LNCaP clone FGC (cell line): ENCODE results near the gene MAP4K4.

Experiments
- DNase-seq: peaks from one replicate; pipeline ENCODE4 v3.0.0-alpha.2; 2011; ENCODE audit warnings: low read depth
- H3K4me3 ChIP-seq: 2 replicates; pipeline ENCODE4 v1.5.1; 2011; ENCODE audit warnings: mild to moderate bottlenecking, low read depth, low read length, control low read depth
- TF ChIP-seq, protein P1 (sequence below): IDR thresholded peaks from 2 replicates; pipeline ENCODE4 v1.5.1; 2012; ENCODE audit warnings: mild to moderate bottlenecking; ENCODE audit not compliant: control insufficient read depth, insufficient read depth; ENCODE audit errors: extremely low read depth

Gene MAP4K4

DNA sequence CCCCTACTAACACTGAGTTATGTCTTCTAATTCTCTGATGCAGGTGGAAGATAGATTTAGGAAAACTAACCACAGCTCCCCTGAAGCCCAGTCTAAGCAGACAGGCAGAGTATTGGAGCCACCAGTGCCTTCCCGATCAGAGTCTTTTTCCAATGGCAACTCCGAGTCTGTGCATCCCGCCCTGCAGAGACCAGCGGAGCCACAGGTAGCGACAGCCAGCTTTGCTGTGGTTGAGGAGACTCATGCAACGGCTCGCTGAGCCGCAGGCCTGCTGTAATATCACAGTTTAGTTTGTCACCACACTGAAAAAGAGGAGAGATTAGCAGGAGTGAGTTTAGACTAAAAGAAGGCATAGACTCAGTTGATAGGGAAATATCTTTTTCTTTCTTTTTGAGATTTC, 163.3 kb downstream of the MAP4K4 start:
- no peak for DNase-seq
- H3K4me3 ChIP-seq, result no peak overlapping the region
- TF ChIP-seq, protein P1, sequence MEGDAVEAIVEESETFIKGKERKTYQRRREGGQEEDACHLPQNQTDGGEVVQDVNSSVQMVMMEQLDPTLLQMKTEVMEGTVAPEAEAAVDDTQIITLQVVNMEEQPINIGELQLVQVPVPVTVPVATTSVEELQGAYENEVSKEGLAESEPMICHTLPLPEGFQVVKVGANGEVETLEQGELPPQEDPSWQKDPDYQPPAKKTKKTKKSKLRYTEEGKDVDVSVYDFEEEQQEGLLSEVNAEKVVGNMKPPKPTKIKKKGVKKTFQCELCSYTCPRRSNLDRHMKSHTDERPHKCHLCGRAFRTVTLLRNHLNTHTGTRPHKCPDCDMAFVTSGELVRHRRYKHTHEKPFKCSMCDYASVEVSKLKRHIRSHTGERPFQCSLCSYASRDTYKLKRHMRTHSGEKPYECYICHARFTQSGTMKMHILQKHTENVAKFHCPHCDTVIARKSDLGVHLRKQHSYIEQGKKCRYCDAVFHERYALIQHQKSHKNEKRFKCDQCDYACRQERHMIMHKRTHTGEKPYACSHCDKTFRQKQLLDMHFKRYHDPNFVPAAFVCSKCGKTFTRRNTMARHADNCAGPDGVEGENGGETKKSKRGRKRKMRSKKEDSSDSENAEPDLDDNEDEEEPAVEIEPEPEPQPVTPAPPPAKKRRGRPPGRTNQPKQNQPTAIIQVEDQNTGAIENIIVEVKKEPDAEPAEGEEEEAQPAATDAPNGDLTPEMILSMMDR, result no peak

DNA sequence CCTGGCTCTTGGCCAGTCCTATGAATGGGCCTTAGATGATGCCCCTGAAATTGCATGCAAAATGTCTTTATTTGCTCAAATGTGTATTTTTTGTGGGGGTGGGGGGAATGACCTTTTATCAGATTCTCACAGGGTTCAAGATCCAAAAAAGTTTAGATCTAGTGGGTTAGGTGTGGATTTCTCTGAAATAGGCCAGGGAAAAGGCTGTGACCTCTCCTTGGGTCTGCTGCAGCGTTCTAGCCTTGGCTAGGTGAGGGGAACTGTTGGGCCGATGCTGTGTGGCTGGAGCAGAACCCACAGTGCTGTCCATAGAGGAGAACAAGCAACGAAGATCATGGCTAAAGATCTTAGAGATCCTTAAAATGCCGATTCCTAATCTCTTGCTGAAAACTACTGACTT, 163.9 kb downstream of the MAP4K4 start:
- no peak for DNase-seq
- no peak overlapping the region for H3K4me3 ChIP-seq
- TF ChIP-seq, protein P1, result no peak

GRCh38 chr2:101863534-101863933, 166.0 kb downstream of the MAP4K4 start:
- no peak for DNase-seq

GRCh38 chr2:101864426-101864825, 166.9 kb downstream of the MAP4K4 start:
- DNase-seq, result no peak
- TF ChIP-seq, protein P1, result no peak
- H3K4me3 ChIP-seq, result no peak overlapping the region

More at GRCh38 chr2:101863534-101863933, 166.0 kb downstream of the MAP4K4 start:
- no peak overlapping the region for H3K4me3 ChIP-seq
- TF ChIP-seq, protein P1, result no peak

DNA sequence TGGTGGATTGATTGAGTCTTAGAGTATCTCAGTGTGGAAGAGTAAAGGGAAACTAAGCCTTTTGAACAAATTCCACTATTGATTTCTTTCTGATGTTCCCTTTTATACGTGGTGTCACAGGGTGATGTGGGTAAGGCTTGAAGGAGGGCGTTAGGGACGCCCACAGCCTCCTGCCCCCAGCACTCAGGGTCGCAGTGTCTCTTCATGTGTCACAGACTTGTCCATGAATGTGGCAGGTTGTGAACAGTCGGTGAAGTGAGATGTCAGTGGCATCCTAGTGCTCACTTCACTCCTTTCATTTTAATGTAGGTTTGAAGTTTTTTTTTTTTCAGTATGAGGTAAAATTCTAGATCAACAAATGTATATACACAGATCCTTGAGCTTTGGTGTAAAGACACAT, 171.0 kb downstream of the MAP4K4 start:
- no peak overlapping the region for H3K4me3 ChIP-seq
- no peak for DNase-seq
- TF ChIP-seq, protein P1, result no peak

DNA sequence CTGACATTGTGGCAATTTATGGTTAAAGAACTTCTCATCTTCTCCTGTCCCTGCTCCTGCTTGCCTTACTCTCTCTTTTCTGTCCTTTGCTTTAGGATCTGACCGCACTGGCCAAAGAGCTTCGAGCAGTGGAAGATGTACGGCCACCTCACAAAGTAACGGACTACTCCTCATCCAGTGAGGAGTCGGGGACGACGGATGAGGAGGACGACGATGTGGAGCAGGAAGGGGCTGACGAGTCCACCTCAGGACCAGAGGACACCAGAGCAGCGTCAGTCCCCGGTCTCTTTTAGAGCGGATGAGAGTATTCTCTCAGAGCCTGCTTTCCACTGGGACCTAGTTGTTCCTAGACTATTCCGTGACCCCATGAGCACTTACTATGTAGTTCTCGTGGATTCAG, 172.0 kb downstream of the MAP4K4 start:
- H3K4me3 ChIP-seq, result no peak overlapping the region
- no peak for DNase-seq
- TF ChIP-seq, protein P1, result no peak

- DNase-seq, result no peak
- H3K4me3 ChIP-seq, result no peak overlapping the region
- TF ChIP-seq, protein P1, result no peak
These were observed 172.9 kb downstream of the MAP4K4 start for GRCh38 chr2:101870444-101870843.
